HG03095 (cell line): ENCODE measurements around the gene STAU1.
"Not testable (repeated sequence)": the region's sequence is repeated elsewhere in the genome, so short reads cannot be mapped to it uniquely, and the experiment has no call there.

Source experiments
- ATAC-seq: cut with Tn5 transposase; IDR thresholded peaks from one replicate; pipeline ENCODE4 v1.9.1; 2021; ENCODE audit warnings: moderate library complexity; ENCODE audit not compliant: unreplicated experiment

The STAU1 gene

DNA sequence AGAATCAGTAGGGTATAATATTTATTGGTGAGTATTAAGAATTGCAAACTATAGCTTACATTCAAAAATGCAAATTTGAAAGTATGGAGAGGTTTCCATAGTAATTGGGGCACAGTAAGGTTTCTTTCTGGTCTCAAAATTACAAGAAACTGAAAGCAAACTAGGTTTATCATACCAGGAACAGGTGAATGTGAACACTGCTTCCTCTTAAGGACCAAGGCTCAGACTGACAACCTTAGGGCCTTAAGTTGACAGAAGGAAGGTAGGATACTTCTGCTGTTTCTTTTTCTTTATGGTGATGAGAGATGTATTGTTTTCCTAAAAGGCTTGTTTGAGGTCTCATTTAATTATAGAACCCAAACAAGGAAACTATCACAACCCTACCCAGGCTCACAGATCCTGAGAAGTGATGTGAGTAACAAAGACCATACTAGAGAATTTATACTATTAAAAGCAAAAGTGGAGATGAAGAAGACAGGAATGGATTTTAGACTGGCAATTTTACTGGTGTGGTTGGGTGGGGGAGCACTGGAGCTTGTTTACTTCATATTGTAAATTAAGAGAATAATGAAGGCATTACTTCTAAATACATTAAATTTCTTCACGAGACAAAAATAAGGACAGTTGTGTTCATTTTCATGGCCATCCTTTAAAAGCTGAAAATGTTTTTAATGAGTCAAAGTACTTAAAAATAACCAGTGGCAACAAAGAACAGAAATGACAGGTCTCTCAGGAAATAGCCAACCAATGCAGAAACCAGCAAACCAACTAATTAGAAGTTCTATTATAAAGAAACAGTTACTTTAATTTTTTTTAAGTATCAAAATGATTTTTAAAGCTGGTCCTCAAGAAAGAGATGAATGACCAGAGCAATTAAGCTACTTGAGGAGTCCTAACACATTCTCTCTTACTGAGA lies 21.3 kb downstream of the STAU1 start:
- no peak for ATAC-seq

GRCh38 chr20:49165611-49166010 lies 22.5 kb downstream of the STAU1 start:
- no peak for ATAC-seq

- ATAC-seq: no peak
These were observed 24.4 kb downstream of the STAU1 start for GRCh38 chr20:49163696-49164095.

DNA sequence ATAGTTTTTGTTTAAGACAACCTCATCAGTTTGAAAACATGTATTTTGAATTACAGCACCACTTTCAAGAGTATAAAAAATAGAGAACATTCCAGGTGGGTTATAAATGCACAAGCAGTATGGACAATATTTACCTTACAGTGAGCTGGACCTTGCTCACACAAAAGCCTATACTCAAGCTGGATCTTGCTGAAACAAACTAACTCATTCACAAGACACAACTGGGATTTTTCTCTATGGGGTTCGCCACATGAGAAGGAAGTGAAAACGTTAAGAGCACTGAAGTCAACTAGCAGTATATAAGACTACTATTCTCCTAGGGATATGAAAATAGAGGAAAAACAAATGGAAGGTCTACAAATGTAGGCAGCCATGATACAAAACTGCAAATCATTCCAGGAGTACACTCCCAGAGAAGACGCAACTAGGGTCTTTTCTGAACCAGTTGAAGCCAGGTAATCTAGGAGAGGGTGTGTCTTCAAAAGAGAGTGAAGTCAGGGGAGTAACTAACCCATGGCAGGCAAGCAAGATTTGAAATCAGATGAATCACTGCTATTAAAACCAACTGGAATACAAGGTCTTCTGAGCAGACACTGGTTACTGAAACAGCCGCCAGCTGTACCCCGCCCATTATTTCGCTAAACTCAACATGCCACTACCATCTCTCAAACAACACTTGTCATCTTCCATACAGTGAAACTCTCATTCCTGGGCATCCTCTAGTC lies 26.5 kb downstream of the STAU1 start:
- no peak for ATAC-seq

- no peak for ATAC-seq
These were observed 27.8 kb downstream of the STAU1 start for GRCh38 chr20:49160057-49160929.

DNA sequence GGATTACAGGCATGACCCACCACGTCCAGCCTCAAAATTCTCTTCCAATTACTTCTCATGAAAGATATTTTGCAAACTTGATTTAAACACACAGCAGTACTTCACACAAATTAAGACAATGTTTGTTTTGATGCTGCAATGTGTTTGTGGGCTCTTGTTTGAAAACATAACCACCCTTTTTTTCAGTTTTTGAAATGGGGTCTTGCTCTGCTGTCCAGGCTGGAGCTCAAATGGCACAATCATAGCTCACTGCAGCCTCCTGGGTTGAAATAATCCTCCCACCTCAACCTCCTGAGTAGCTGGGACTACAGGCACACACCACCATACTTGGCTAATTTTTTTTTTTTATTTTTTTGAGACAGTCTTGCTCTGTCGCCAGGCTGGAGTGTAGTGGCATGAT lies 31.0 kb downstream of the STAU1 start:
- no peak for ATAC-seq

DNA sequence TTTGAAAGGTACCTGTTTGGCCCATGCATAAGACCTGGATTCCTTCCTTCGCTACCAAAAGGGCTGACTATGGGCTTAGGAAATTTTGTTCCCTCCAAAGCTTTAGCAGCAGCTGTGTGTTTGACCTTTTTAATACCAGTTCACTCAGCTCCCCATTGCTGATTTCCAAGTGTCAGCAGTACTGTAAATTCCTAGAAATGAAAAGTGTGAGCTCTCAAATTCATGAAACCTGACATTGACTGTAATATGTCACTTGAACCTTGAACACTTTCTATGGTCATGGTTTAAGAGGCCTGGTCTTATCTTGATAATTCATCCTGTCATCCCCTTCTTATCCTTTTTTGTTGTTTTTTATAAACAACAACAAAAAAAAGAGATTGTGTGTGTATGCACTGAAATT lies 31.7 kb downstream of the STAU1 start:
- no peak for ATAC-seq

DNA sequence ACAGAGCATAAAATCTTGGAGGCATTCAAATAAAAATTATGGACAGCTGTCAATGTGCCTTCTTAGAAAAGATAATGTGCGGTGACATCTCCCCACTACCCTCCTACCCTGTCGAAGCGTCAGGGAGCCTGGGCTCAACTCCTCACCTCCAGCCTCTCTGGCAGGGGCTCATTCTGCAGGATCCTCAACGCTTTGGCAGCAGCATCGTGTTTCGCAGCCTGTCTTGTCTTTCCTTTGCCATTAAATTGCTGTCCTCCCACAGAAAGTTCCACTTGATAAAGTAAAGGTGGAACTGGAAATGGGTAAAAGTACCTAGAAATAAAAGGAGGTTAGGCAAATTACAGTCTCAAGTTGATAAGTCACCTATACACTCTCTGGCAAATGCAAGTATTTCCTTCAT lies 36.7 kb downstream of the STAU1 start:
- ATAC-seq: no peak

DNA sequence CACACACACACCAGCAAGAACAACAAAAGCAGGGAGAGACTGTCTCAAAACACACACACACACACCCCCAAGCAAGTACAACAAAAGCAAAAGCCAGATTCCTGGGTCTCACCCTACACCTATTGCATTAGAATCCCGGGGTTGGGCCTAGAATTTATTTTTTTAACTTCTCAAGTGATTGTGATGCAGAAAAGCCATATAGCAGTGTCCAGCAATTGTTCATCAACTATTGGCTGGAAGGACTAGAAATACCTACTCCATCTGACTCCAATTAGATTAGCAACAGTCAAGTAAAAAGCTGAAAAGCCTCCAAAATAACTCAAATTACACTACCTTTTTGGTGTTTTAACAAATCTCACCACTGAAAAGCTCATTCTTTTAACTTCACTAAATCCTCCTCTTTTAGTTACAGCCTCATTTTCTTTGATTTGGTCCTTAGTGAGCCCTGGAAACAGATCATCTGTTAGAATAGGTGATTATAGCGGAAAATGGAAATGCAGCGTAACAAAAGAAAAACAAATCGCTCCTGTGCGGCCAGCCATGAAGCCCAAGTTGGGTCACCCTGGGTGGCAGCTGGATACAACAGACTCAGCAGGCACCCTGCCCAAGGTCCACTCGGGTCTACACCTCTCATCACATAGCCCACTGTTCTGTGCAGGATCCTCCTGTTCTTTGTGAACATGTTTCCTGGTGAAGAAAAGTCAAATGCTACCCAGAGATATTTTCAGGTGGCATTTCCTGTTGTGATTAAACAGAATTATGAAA lies 38.7 kb downstream of the STAU1 start:
- ATAC-seq: no peak

- no peak for ATAC-seq
These were observed 39.5 kb downstream of the STAU1 start for GRCh38 chr20:49148601-49149000.

DNA sequence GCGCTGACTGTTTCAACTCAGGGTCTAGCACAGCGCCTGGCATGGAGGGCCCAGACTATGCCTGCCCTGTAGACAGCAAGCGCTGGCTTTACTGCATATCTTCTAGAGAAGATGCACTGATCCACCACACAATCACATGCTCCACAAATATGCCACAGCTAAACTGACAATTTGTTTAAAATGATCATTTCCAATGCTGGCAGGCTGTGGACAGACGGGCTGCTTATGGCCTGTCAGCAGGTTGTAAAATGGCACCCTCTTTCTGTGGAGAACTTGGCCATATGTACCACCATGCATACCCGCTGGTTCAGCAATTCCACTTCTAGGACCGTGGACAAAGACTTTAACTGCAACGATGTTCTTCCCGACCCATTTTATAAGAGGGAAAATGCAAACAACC lies 40.8 kb downstream of the STAU1 start:
- no peak for ATAC-seq

DNA sequence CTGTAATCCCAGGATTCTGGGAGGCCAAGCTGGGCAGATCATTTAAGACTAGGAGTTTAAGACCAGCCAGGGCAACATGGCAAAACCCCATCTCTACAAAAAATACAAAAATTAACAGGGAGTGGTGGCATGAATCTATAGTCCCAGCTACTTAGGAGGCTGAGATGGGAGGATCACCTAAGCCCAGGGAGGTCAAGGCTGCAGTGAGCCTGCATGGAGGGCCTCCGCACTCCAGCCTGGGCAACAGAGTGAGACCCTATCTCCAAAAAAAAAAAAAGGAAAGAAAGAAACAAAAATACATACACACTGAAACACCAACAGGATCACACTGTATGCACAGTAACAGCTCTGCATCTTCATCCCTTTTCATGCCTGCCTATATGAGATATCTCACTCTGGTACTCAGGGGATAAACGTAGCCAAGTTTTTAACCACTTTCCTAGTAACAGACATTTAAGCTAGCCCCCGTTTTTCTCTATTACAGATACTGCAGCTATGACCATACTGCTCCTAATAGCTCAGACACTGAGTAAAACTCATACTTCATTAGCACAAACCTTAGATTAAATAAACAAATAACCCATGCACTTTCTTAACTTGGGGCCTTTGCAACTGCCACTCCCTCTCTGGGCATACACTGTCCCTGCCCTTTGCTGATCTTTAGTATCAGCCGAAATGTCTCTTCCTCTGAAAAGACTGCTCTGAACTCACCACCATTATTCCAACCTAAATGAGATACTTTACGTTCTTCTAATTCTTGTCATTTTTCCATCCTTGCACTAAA lies 41.5 kb downstream of the STAU1 start:
- no peak for ATAC-seq

DNA sequence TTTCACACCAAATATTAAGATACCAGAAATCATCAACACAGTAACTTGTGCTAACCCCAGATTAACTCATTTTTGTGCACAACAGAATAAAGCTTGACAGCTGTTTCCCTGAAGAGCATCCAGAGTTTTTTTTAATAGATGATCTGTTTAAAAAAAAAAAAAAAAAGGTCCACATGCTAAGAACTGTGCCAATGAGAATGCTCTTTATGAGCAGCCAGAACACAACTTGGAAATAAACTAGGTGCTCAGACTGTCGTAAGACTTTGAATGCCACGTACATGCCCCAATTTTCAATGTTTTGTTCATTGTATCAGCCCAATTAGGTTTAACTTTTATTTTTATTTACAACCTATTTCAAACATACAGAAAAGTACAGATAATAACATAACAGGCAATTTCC lies 47.3 kb downstream of the STAU1 start:
- no peak for ATAC-seq

DNA sequence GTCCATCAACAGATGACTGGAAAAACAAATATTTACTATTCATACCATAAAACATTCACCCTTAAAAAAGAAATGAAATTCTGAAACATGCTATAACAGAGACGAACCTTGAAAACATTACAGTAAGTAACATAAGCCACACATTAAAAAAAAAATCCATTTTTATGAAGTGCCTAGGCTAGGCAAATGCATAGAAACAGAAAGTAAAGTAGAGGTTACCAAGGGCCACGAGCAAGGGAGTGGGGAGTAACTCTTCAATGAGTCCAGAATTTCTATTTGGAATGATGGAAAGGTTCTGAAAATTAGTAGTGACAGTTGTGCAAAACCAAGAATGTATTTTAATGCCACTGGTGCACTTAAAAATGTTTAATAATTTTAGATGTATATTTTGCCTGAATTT lies 47.7 kb downstream of the STAU1 start:
- ATAC-seq: no peak

DNA sequence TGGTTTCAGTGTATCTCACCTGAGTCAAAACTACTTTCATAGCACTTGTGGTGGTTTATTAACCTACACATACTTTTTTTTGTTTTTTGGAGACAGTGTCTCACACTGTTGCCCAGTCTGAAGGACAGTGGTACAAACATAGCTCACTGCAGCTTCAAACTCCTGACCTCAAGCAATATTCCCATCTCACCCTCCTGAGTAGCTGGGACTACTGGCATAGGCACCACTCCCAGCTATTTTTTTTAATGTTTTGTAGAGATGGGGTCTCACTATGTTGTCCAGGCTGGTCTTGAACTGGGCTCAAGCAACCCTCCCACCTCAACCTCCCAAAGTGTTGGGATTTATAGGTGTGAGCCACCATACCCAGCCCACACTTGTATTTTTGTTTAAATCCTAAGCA lies 49.7 kb downstream of the STAU1 start:
- ATAC-seq: no peak

DNA sequence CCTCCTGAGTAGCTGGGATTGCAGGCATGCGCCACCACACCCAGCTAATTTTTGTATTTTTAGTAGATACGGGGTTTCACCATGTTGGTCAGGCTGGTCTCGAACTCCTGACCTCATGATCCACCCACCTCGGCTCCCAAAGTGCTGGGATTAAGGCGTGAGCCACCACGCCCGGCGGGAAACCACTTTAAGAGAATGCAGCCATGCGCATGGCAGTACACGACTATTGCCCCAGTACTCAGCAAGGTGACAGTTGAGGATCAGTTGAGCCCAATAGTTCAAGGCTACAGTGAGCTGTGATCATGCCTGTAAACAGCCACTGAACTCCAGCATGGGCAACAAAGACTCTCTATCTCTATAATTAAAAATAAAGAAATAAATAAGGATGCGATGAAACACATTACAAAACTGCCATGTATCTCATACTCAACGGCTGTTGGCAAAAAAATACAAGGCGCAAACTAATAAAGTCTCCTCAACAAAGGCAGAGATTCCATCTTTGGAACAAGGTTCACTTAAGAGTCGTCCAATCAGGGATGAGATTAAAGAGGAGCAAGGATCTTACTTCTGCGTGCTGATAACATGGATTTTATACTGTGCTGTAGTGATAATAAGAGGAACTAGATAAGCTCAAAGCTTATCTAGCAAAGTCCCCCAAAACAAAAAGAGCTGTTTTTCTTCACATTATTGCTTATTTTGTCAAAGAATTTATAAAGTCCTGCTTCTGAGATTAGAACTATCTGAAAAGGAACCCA lies 51.1 kb downstream of the STAU1 start:
- no peak for ATAC-seq

- ATAC-seq: not testable (repeated sequence)
These were observed 53.3 kb downstream of the STAU1 start for GRCh38 chr20:49134797-49135196.

DNA sequence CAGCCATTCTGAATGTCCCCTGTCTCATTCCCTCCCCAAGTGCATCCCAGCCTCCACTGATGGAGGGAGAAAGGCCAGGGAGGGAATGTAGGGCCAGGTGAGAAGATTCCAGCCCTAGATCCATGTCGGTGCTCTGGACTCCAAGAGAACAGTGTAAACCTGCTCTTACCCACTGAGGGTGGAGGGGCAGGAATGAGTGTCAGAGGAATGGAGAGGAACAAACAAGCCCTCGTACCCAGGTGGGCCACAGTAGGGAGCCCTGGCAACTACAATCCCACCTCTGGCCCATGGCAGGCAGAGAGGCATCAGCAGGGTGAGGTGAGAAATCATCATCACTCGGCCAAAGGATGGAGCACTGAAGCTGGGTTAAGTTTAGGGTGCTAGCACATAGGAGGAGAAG lies 54.6 kb downstream of the STAU1 start:
- ATAC-seq: no peak

GRCh38 chr20:49132995-49133478 lies 55.1 kb downstream of the STAU1 start:
- ATAC-seq: no peak
